HepG2 (cell line): ENCODE data around the gene SLA2.

Experiments
- EZH2 ChIP-seq: conservative IDR thresholded peaks from 2 replicates; pipeline ENCODE4 v1.6.1; 2012; ENCODE audit warnings: mild to moderate bottlenecking, low read depth, low read length, moderate library complexity
- MYNN ChIP-seq: sonication (generic); formaldehyde crosslinking; IDR thresholded peaks from 2 replicates; pipeline ENCODE4 v1.4.0; 2020; ENCODE audit warnings: mild to moderate bottlenecking, low read depth, missing genetic modification reagents
- ZNF17 ChIP-seq: sonication (generic); formaldehyde crosslinking; IDR thresholded peaks from 2 replicates; pipeline ENCODE4 v1.5.0; 2020; ENCODE audit warnings: mild to moderate bottlenecking, missing genetic modification reagents
- ZNF546 ChIP-seq: sonication (generic); formaldehyde crosslinking; conservative IDR thresholded peaks from 2 replicates; pipeline ENCODE4 v1.8.1; 2023; ENCODE audit warnings: mild to moderate bottlenecking, missing genetic modification reagents

DNA sequence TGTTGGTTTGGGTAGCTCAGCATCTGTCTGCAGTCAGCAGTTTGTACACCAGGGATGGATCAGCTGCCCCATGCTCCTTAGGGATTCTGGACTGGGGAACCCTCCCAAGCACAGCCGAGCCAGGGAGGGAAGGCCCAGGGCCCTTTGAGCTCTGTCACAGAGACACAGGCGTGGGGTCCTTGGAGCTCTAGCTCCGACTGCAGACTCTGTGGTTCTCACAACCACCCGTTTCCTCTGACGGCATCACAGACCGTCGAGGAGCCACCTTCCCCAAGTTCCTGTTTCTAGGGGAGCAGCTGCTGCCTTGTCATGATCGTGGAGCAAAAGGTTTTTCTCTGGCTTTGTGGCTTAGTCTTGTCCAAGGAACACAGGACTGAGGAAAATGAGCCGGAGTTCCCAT is at the start of gene SLA2:
- TF ChIP-seq MYNN (CRISPR knock-in tag) (no peak), ZNF546 (CRISPR knock-in tag) (no peak), ZNF17 (CRISPR knock-in tag) (no peak), EZH2 (no peak)
